Liver (tissue), 3 donors: ENCODE results near the gene MARVELD3.

ENCODE experiments used
- EGR1 ChIP-seq, 2 donors: IDR thresholded peaks; 2 replicates each; pipeline ENCODE4 v1.6.1; 2016 to 2018; ENCODE audit warnings: antibody characterized with exemption in 2 of 2, low read depth in 2 of 2
- TF ChIP-seq, protein P1 (sequence below): fragments of 150-350 bp; IDR thresholded peaks from 2 replicates; pipeline ENCODE4 v1.5.1; 2017; ENCODE audit warnings: improper control_type of control experiment, low read depth, low read length; ENCODE audit not compliant: missing input control
- donor health status: healthy.
- donor health status: healthy.

DNA sequence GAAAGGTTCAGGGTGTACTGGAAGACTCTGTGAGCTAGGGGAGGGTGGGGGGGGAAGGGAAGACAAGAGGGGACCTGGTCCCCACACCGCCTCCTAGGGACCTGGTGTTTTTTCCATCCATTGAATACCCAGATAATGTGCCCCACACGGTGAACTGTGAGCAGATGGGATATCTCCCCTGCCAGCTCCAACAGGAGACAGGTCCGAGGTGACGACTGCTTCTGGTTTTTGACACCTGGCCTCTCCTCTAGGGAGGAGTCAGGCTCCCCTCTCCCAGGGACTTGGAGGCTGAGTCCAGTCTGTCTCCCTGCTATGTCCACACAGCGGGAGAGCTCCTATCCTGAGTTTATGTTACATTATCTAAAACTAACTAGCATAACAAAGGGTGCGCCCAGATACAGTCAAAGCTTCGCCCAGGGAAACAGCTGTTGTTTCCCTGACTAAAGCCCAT lies 1.8 kb downstream of the MARVELD3 start:
- TF ChIP-seq EGR1 (IDR thresholded peaks at IDR 0.05; ENCODE audit: low read depth in 2 of 2): no peak
- TF ChIP-seq, protein P1, sequence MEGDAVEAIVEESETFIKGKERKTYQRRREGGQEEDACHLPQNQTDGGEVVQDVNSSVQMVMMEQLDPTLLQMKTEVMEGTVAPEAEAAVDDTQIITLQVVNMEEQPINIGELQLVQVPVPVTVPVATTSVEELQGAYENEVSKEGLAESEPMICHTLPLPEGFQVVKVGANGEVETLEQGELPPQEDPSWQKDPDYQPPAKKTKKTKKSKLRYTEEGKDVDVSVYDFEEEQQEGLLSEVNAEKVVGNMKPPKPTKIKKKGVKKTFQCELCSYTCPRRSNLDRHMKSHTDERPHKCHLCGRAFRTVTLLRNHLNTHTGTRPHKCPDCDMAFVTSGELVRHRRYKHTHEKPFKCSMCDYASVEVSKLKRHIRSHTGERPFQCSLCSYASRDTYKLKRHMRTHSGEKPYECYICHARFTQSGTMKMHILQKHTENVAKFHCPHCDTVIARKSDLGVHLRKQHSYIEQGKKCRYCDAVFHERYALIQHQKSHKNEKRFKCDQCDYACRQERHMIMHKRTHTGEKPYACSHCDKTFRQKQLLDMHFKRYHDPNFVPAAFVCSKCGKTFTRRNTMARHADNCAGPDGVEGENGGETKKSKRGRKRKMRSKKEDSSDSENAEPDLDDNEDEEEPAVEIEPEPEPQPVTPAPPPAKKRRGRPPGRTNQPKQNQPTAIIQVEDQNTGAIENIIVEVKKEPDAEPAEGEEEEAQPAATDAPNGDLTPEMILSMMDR: no peak
